Lung (tissue), 12 donors: ENCODE results near the gene CPPED1. TPM values are rescaled to one million over a fixed set of nuclear protein-coding genes. Genes with fewer than 3 reads are reported as not detected.

ENCODE experiments used
- ATAC-seq: fragments of 200-7000 bp; cut with Tn5 transposase; one replicate; pipeline ENCODE4 v1.9.1; 2020; ENCODE audit warnings: moderate number of reproducible peaks; ENCODE audit not compliant: insufficient read depth, low FRiP score
- DNase-seq, 3 donors: peaks; one replicate each; pipeline ENCODE4 v3.0.0-alpha.2; 2013 to 2017
- H3K27ac ChIP-seq, 2 donors: one replicate each; pipeline ENCODE4 v1.5.1; 2013; ENCODE audit warnings: mild to moderate bottlenecking in 2 of 2, moderate library complexity in 2 of 2, control low read depth in 1 of 2, inconsistent platforms in 1 of 2, low read depth in 1 of 2, low read length in 1 of 2
- H3K27me3 ChIP-seq, 3 donors: one replicate each; pipeline ENCODE4 v1.5.1; 2013; ENCODE audit warnings: low read length in 2 of 3; ENCODE audit not compliant: control insufficient read depth in 3 of 3, insufficient read depth in 3 of 3
- H3K36me3 ChIP-seq, 4 donors: one replicate each; pipeline ENCODE4 v1.5.1; 2013; ENCODE audit warnings: low read length in 4 of 4, mild to moderate bottlenecking in 1 of 4, moderate library complexity in 1 of 4; ENCODE audit not compliant: control insufficient read depth in 4 of 4, insufficient read depth in 4 of 4
- H3K4me1 ChIP-seq, 5 donors: one replicate each; pipeline ENCODE4 v1.5.1; 2013; ENCODE audit warnings: low read length in 5 of 5, mild to moderate bottlenecking in 2 of 5, moderate library complexity in 1 of 5; ENCODE audit not compliant: control insufficient read depth in 5 of 5, insufficient read depth in 5 of 5
- H3K4me3 ChIP-seq: one replicate; pipeline ENCODE4 v1.5.1; 2013; ENCODE audit warnings: mild to moderate bottlenecking, control low read depth, moderate library complexity
- H3K9ac ChIP-seq, 2 donors: one replicate each; pipeline ENCODE4 v1.5.1; 2013; ENCODE audit warnings: low read length in 2 of 2, control low read depth in 1 of 2; ENCODE audit not compliant: insufficient read depth in 1 of 2
- H3K9me3 ChIP-seq, 4 donors: one replicate each; pipeline ENCODE4 v1.5.1; 2013; ENCODE audit warnings: low read length in 3 of 4, mild to moderate bottlenecking in 1 of 4, moderate library complexity in 1 of 4; ENCODE audit not compliant: control insufficient read depth in 4 of 4, insufficient read depth in 3 of 4
- CTCF ChIP-seq: IDR thresholded peaks from 2 replicates; pipeline ENCODE4 v1.5.1; 2012; ENCODE audit warnings: mild to moderate bottlenecking; ENCODE audit errors: control extremely low read depth, extremely low read depth
- WGBS, 2 donors: extraction: QIAGEN DNeasy Blood & Tissue Kit; methylation state at CpG; one replicate each; pipeline ENCODE4 v1.1.7; 2013; 5-methylcytosine and 5-hydroxymethylcytosine counted together
- polyA plus RNA-seq, 2 donors: library from polyadenylated mRNA; stranded (reverse); fragments of 200-250 nt; gene quantifications; one replicate each; pipeline ENCODE4 v1.2.1, GENCODE V29; 2013
- total RNA-seq, 2 donors: library from RNA; depleted of rRNA in 1 of 2; stranded (reverse); fragments of >200 nt in 1 of 2; gene quantifications; one replicate each; pipeline ENCODE4 v1.2.1, GENCODE V29; 2014 to 2021
- donor health status: control.
- donor health status: control.
- donor health status: Bipolar disorder and iron deficiency.
- donor health status: healthy.
- donor health status: DM: yes; HTN: yes; CAD: no.

CPPED1 gene
- total and polyA plus RNA-seq, 4 donors, result 9.8 to 32.5 (median 14.2) TPM

- 87 to 92% methylated on average over 11 of the region's 11 CpGs for WGBS, 2 donors
- ATAC-seq (no peak), DNase-seq (no peak)
- no peak overlapping the region for H3K27ac ChIP-seq
- no peaks in the 10 kb centered on the region for H3K4me1 ChIP-seq
- H3K4me3 ChIP-seq, result no peak overlapping the region
- H3K9ac ChIP-seq, result no peak overlapping the region
- no peak for TF ChIP-seq CTCF
- H3K27me3 ChIP-seq, result no peaks in the 10 kb centered on the region
- no peaks in the 10 kb centered on the region for H3K36me3 ChIP-seq
- H3K9me3 ChIP-seq, result peaks cover 0 to 2% (median 0%) of the 10 kb centered on the region in 4 donors
Measured at GRCh38 chr16:12829096-12829888, 25.6 kb upstream of the CPPED1 start.

GRCh38 chr16:12828206-12828605 is 24.5 kb upstream of the CPPED1 start:
- H3K27me3 ChIP-seq, result no peaks in the 10 kb centered on the region
- H3K27ac ChIP-seq, result no peak overlapping the region
- DNase-seq (no peak), ATAC-seq (no peak)
- H3K4me1 ChIP-seq, result no peaks in the 10 kb centered on the region
- H3K36me3 ChIP-seq, result no peaks in the 10 kb centered on the region
- no peak overlapping the region for H3K9ac ChIP-seq
- no peak overlapping the region for H3K4me3 ChIP-seq
- no peaks in the 10 kb centered on the region for H3K9me3 ChIP-seq
- no peak for TF ChIP-seq CTCF

- H3K27me3 ChIP-seq, result no peaks in the 10 kb centered on the region
- no peak overlapping the region for H3K4me3 ChIP-seq
- ATAC-seq, result no peak
Measured at GRCh38 chr16:12826559-12826958, 22.9 kb upstream of the CPPED1 start.

More at GRCh38 chr16:12826559-12826958, 22.9 kb upstream of the CPPED1 start:
- 49 to 70% methylated on average over 3 of the region's 3 CpGs for WGBS, 2 donors
- H3K9ac ChIP-seq, result no peak overlapping the region
- no peak overlapping the region for H3K27ac ChIP-seq
- DNase-seq, result no peak
- no peak for TF ChIP-seq CTCF
- H3K36me3 ChIP-seq, result no peaks in the 10 kb centered on the region
- H3K9me3 ChIP-seq, result no peaks in the 10 kb centered on the region
- no peaks in the 10 kb centered on the region for H3K4me1 ChIP-seq
